IMR-90 (cell line): ENCODE measurements around the gene GLUD1.
"Not testable (repeated sequence)": the region's sequence is repeated elsewhere in the genome, so short reads cannot be mapped to it uniquely, and the experiment has no call there.

Experiments used
- CTCF ChIP-seq: conservative IDR thresholded peaks from 2 replicates; pipeline ENCODE4 v1.5.1; 2012; ENCODE audit warnings: mild to moderate bottlenecking, low read depth, low read length, improper control_type of control experiment
- POLR2A ChIP-seq: IDR thresholded peaks from 2 replicates; pipeline ENCODE4 v1.6.1; 2012; ENCODE audit warnings: mild to moderate bottlenecking, low read depth, low read length
- RAD21 ChIP-seq: IDR thresholded peaks from 2 replicates; pipeline ENCODE4 v1.6.1; 2012; ENCODE audit warnings: low read length, improper control_type of control experiment
- RFX5 ChIP-seq: IDR thresholded peaks from 2 replicates; pipeline ENCODE4 v1.8.0; 2012; ENCODE audit warnings: low read depth, mild to moderate bottlenecking, low read length, moderate library complexity
- USF2 ChIP-seq: fragments of 150-350 bp; IDR thresholded peaks from 2 replicates; pipeline ENCODE4 v1.6.1; 2017; ENCODE audit warnings: mild to moderate bottlenecking, antibody characterized with exemption, low read length, low read depth

DNA sequence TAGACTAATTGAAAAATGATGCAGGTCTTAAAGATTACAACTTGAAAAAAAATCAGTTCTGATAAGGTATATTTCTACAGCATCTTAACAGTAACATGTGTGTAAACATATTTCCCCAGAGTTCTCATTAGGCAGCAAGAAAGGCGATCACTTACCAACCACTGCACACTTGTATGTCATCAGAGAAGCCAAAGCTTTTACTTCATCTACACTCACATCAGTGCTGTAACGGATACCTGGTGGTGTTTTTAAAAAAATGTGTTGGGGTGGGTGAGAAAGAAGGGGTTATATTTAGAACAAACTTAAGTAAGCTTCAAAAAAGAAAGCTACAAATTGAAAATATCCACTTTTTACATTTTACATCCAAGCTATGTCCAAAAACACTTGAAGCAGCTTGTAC is 18.2 kb downstream of the GLUD1 start:
- not testable (repeated sequence) for TF ChIP-seq RFX5, CTCF, POLR2A, USF2, RAD21
